ENCODE data around the gene NKX2-1. TPM values are rescaled to one million over a fixed set of nuclear protein-coding genes. Genes with fewer than 3 reads are reported as not detected.

Gene NKX2-1
- total RNA-seq, 2 experiments from 2014 or later = not detected

DNA sequence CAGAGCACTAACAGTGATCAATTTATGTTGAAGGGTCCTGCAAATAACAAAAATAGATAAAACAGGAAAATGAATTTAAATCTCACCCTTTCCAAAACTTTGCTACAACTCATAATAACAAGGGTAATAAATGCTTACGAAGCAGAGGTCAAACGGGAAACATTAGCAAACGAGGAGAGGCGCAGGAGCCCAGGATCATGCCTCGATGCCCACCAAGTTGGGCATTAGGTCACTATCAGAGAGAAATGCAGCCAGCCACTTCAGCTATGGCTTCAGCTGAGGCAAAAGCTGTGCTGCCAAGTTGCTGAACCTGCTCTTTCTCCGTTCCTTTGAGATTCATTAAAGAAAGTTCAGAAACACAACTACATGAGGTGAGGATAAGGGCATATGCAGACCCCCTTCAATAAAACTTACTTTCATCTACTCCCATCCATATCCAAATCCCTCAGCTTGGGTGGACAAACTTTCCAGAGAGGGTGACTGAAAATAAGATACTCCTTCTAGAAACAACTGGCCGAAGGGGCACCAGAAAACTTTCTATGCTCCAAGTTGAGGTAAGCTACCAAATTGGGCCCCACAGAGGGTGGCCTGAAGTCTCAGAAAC, 7.9 kb downstream of the NKX2-1 start:
- no peak overlapping the region for H3K4me3 Mint-ChIP-seq
- ChIA-PET POLR2A (no interaction called here), CTCF (no interaction called here)
- Histone ChIP-seq H3K4me1 (ENCODE audit: insufficient read depth, low read length) (no peaks in the 10 kb centered on the region), H3K27ac (ENCODE audit: low read depth in 1 of 2, low read length in 2 of 2) (no peak overlapping the region), H3K9me3 (ENCODE audit: control insufficient read depth in 1 of 2, insufficient read depth in 1 of 2, low read length in 2 of 2) (peaks cover 0 to 45% of the 10 kb centered on the region in 2 experiments), H3K36me3 (ENCODE audit: insufficient read depth, low read length) (no peaks in the 10 kb centered on the region), H3K27me3 (ENCODE audit: control insufficient read depth in 1 of 2, insufficient read depth in 2 of 2, low read length in 2 of 2) (peaks cover 71 to 90% of the 10 kb centered on the region in 2 experiments), H3K4me3 (ENCODE audit: low read length) (no peak overlapping the region)
- H3K27me3 Mint-ChIP-seq = peaks cover 88% of the 10 kb centered on the region
- peaks cover 4% of the 10 kb centered on the region for H3K9me3 Mint-ChIP-seq
- intact Hi-C loops (cut with DNase I, micrococcal nuclease) = no loop called here
- TF ChIP-seq, protein P1, sequence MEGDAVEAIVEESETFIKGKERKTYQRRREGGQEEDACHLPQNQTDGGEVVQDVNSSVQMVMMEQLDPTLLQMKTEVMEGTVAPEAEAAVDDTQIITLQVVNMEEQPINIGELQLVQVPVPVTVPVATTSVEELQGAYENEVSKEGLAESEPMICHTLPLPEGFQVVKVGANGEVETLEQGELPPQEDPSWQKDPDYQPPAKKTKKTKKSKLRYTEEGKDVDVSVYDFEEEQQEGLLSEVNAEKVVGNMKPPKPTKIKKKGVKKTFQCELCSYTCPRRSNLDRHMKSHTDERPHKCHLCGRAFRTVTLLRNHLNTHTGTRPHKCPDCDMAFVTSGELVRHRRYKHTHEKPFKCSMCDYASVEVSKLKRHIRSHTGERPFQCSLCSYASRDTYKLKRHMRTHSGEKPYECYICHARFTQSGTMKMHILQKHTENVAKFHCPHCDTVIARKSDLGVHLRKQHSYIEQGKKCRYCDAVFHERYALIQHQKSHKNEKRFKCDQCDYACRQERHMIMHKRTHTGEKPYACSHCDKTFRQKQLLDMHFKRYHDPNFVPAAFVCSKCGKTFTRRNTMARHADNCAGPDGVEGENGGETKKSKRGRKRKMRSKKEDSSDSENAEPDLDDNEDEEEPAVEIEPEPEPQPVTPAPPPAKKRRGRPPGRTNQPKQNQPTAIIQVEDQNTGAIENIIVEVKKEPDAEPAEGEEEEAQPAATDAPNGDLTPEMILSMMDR (IDR thresholded peaks at IDR 0.05) = no peak
- ATAC-seq (ENCODE audit: poor library complexity) = no peak
- H3K27ac Mint-ChIP-seq = no peak overlapping the region
- H3K4me1 Mint-ChIP-seq (ENCODE audit: low read depth) = peaks cover under 1% of the 10 kb centered on the region
- no peaks in the 10 kb centered on the region for H3K36me3 Mint-ChIP-seq (ENCODE audit: low read depth)
- no peak for DNase-seq

DNA sequence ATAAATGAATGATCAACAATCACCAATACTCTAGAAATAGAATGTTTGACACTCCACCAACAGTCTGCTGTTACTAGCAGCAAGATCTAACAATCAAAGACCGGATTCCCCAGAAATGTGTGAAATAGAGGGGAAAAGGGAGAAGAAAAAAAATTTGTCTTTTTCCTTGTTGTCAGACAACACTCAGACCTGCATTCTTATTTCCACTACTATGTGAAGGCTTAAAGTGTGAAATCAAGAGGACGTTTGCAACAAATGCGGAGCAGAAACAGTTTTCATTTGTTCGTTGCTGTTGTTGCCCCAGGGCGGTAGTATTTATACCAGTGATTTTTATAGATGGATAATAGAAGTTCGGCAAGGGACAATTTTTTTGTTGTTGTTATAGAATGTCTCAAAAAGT, 9.2 kb downstream of the NKX2-1 start:
- DNase-seq = no peak
- Mint-ChIP-seq H3K4me1 (ENCODE audit: low read depth) (peaks cover 8% of the 10 kb centered on the region), H3K36me3 (ENCODE audit: low read depth) (no peaks in the 10 kb centered on the region), H3K9me3 (peaks cover 4% of the 10 kb centered on the region), H3K27me3 (peaks cover 86% of the 10 kb centered on the region), H3K27ac (no peak overlapping the region), H3K4me3 (no peak overlapping the region)
- TF ChIP-seq, protein P1 (IDR thresholded peaks at IDR 0.05) = no peak
- ChIA-PET POLR2A (no interaction called here), CTCF (no interaction called here)
- intact Hi-C loops (cut with DNase I, micrococcal nuclease) = no loop called here
- no peaks in the 10 kb centered on the region for H3K36me3 ChIP-seq (ENCODE audit: insufficient read depth, low read length)
- H3K9me3 ChIP-seq (ENCODE audit: control insufficient read depth in 1 of 2, insufficient read depth in 1 of 2, low read length in 2 of 2) = peaks cover 5 to 49% of the 10 kb centered on the region in 2 experiments
- no peak overlapping the region for H3K4me3 ChIP-seq (ENCODE audit: low read length)
- H3K27ac ChIP-seq (ENCODE audit: low read depth in 1 of 2, low read length in 2 of 2) = no peak overlapping the region
- H3K4me1 ChIP-seq (ENCODE audit: insufficient read depth, low read length) = no peaks in the 10 kb centered on the region
- peaks cover 75 to 92% of the 10 kb centered on the region in 2 experiments for H3K27me3 ChIP-seq (ENCODE audit: control insufficient read depth in 1 of 2, insufficient read depth in 2 of 2, low read length in 2 of 2)
- no peak for ATAC-seq (ENCODE audit: poor library complexity)

DNA sequence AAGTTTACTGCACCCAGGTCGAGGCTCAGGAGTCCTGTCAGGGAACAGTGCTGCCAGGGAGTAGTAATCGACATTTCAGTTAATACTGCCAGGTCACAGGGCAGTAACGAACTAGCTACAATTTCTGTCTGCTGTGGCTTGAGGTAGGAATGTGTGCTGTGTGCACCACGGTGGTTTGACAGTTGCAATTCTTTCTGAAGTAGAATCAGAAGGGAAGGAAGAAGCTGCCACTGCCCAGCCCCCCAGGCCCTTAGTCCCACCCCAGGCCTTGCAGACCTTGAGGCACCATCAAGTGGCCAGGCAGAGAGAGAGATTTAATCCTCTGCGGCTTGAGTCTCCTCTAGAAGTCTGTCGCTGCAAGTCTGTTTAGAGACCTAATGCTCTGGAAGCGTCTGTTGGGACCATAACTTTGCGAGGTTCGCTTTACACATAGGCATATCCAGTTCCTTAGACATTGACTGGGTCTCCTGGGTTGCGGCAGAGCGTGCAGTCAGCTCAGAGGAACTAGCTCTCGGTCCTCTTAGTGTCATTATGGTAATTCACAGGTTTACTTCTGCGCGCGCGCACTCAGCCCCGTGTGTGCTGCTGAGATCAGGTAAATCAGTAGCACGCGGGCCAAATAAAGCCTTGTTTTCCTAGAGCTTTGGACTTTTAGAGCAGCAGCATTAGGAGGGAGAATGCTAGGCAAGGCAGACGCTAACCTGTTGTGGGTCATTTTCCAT, 9.8 kb downstream of the NKX2-1 start:
- Mint-ChIP-seq H3K27me3 (peaks cover 81% of the 10 kb centered on the region), H3K9me3 (peaks cover 4% of the 10 kb centered on the region), H3K27ac (no peak overlapping the region), H3K36me3 (ENCODE audit: low read depth) (no peaks in the 10 kb centered on the region), H3K4me3 (no peak overlapping the region), H3K4me1 (ENCODE audit: low read depth) (peaks cover 8% of the 10 kb centered on the region)
- Histone ChIP-seq H3K27me3 (ENCODE audit: control insufficient read depth in 1 of 2, insufficient read depth in 2 of 2, low read length in 2 of 2) (peaks cover 78 to 92% of the 10 kb centered on the region in 2 experiments), H3K4me3 (ENCODE audit: low read length) (no peak overlapping the region), H3K36me3 (ENCODE audit: insufficient read depth, low read length) (no peaks in the 10 kb centered on the region), H3K4me1 (ENCODE audit: insufficient read depth, low read length) (peaks cover under 1% of the 10 kb centered on the region), H3K27ac (ENCODE audit: low read depth in 1 of 2, low read length in 2 of 2) (no peak overlapping the region), H3K9me3 (ENCODE audit: control insufficient read depth in 1 of 2, insufficient read depth in 1 of 2, low read length in 2 of 2) (peaks cover 5 to 54% of the 10 kb centered on the region in 2 experiments)
- ChIA-PET POLR2A (no interaction called here), CTCF (no interaction called here)
- TF ChIP-seq, protein P1 (IDR thresholded peaks at IDR 0.05) = no peak
- no peak for DNase-seq
- intact Hi-C loops (cut with DNase I, micrococcal nuclease) = no loop called here
- no peak for ATAC-seq (ENCODE audit: poor library complexity)
